ENCODE data around the gene TIAM1.

The TIAM1 gene

GRCh38 chr21:31218830-31219608 lies 125.0 kb downstream of the TIAM1 start:
- TF ChIP-seq ZFX (IDR thresholded peaks at IDR 0.05; ENCODE audit: borderline replicate concordance) (no peak), CTCF (IDR thresholded peaks at IDR 0.05) (no peak)
- no peak overlapping the region for H3K27ac ChIP-seq

GRCh38 chr21:31216206-31216605 lies 127.9 kb downstream of the TIAM1 start:
- no peak overlapping the region for H3K27ac ChIP-seq
- TF ChIP-seq ZFX (IDR thresholded peaks at IDR 0.05; ENCODE audit: borderline replicate concordance) (no peak), CTCF (IDR thresholded peaks at IDR 0.05) (no peak)

- TF ChIP-seq ZFX (IDR thresholded peaks at IDR 0.05; ENCODE audit: borderline replicate concordance) = no peak
- no peak overlapping the region for H3K27ac ChIP-seq
These were observed 130.3 kb downstream of the TIAM1 start for GRCh38 chr21:31213787-31214186.

- no peak overlapping the region for H3K27ac ChIP-seq
- TF ChIP-seq ZFX (IDR thresholded peaks at IDR 0.05; ENCODE audit: borderline replicate concordance) (no peak), CTCF (IDR thresholded peaks at IDR 0.05) (no peak)
These were observed 132.2 kb downstream of the TIAM1 start for GRCh38 chr21:31211836-31212235.

- no peak overlapping the region for H3K27ac ChIP-seq
- no peak for TF ChIP-seq CTCF (IDR thresholded peaks at IDR 0.05)
- no peak for TF ChIP-seq ZFX (IDR thresholded peaks at IDR 0.05; ENCODE audit: borderline replicate concordance)
These were observed 138.6 kb downstream of the TIAM1 start for GRCh38 chr21:31205412-31205811.

GRCh38 chr21:31204801-31205200 lies 139.3 kb downstream of the TIAM1 start:
- TF ChIP-seq CTCF (IDR thresholded peaks at IDR 0.05) = no peak
- TF ChIP-seq ZFX (IDR thresholded peaks at IDR 0.05; ENCODE audit: borderline replicate concordance) = no peak
- H3K27ac ChIP-seq = no peak overlapping the region

GRCh38 chr21:31203431-31204054 lies 140.5 kb downstream of the TIAM1 start:
- TF ChIP-seq ZFX (IDR thresholded peaks at IDR 0.05; ENCODE audit: borderline replicate concordance) = no peak
- TF ChIP-seq CTCF (IDR thresholded peaks at IDR 0.05) = no peak
- H3K27ac ChIP-seq = no peak overlapping the region
